DMS53 treated with DMSO at 0.1 percent for 48 hours (cell line): ENCODE data around the gene SMIM38.

Experiments
- DNase-seq: peaks from one replicate; lab custom pipeline; 2025; ENCODE audit not compliant: unreplicated experiment; lab: John Stamatoyannopoulos, UW

Gene SMIM38

DNA sequence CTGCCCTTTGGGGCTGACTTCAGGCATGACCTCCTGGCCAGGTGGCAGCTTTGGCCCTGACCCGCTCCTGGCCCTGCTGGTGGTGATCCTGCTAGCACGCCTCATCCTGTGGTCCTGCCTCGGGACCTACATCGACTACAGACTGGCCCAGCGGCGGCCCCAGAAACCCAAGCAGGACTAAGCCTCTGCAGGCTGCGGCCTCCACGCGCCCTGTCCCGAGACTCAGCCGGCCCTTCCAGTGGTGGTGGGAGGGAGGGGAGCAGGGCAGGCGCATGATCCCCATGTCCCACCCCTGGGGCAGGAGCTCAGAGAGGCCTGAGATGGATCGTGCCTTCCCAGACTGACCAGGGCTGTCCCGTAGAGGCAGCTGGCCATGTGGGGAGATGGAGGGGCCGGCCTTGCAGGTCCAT lies 2.1 kb downstream of the SMIM38 start:
- no peak for DNase-seq

GRCh38 chr11:69158301-69159149 lies 2.8 kb downstream of the SMIM38 start:
- no peak for DNase-seq

- DNase-seq = no peak
These were observed 3.6 kb downstream of the SMIM38 start for GRCh38 chr11:69159150-69159852.

DNA sequence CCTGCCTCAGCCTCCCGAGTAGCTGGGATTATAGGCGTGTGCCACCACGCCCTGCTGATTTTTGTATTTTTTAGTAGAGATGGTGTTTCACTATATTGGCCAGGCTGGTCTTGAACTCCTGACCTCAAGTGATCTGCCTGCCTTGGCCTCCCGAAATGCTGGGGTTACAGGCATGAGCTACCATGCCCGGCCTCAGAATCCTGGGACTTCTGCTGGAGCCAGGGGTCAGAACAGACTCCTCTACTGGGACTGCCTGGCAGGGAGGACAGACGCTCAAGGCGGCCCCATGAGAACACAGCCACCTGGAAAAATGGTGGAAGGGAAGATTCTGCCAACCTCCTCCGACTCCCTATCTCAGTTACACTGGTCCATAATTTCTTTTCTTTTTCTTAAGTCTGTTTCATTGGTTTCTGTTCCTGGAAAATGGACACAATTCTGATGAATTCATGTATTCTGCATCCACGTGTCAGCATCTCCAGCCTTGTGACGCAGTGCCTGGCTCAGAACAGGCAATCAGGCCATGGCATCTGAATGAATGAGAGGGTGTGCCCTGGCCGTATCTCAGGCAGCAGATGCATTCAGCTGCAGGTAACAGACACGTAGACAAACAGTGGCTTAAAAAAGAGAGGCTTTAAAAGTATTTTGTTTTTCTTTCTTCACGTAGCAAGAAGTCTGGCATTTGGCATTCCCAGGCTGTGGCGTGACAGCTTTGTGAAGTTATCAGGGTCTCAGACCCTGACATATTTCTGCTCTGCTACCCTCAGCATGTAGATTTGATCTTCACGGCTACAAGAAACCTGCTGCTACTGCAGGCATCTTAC lies 4.8 kb downstream of the SMIM38 start:
- DNase-seq = no peak

DNA sequence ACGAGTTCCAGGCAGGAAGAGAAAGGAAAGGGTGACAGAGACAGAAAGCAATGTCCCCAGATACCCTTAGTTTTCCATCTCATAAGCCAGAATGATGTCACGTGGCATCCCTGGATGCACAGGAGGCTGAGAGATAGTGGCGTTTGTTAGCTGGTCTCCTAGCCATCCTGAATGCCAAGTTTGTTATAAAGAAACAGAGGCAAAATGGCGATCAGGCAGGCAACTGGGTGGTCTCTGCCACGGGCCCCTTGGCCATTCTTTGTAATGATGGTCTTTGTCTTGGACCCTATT lies 5.3 kb downstream of the SMIM38 start:
- no peak for DNase-seq

DNA sequence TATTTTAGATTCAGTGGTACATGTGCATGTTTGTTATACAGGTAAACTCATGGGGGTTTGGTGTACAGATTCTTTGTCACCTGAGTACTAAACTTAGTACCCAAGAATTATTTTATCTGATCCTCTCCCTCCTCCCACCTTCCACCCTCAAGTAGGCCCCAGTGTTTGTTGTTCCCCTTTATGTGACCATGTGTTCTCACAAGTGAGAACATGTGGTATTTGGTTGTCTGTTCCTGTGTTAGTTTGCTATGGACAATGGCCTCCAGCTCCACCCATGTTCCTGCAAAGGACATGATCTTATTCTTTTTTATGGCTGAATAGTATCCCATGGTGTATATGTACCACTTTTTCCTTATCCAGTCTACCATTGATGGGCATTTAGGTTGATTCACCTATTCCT lies 6.8 kb downstream of the SMIM38 start:
- DNase-seq = no peak

GRCh38 chr11:69163842-69164241 lies 8.1 kb downstream of the SMIM38 start:
- no peak for DNase-seq

DNA sequence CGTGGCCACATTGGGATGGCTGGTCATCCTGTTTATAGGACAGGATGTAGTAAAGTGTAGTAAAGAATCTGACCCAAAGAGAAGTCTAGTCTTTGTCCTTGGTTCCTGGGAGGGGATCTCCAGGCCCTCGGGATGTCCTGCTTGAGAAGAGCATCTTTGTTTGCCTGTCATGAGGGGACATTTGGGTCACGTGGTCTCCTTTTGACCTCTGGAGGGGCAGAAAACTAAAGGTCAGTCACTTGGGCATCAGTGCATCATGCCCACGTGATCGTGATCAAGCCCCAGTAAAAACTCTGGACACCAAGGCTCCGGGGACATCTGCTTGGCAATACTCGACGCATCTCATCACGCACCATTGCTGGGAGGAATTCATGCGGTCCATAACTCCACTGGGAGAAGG lies 9.1 kb downstream of the SMIM38 start:
- no peak for DNase-seq

GRCh38 chr11:69165775-69166174 lies 10.0 kb downstream of the SMIM38 start:
- no peak for DNase-seq

DNA sequence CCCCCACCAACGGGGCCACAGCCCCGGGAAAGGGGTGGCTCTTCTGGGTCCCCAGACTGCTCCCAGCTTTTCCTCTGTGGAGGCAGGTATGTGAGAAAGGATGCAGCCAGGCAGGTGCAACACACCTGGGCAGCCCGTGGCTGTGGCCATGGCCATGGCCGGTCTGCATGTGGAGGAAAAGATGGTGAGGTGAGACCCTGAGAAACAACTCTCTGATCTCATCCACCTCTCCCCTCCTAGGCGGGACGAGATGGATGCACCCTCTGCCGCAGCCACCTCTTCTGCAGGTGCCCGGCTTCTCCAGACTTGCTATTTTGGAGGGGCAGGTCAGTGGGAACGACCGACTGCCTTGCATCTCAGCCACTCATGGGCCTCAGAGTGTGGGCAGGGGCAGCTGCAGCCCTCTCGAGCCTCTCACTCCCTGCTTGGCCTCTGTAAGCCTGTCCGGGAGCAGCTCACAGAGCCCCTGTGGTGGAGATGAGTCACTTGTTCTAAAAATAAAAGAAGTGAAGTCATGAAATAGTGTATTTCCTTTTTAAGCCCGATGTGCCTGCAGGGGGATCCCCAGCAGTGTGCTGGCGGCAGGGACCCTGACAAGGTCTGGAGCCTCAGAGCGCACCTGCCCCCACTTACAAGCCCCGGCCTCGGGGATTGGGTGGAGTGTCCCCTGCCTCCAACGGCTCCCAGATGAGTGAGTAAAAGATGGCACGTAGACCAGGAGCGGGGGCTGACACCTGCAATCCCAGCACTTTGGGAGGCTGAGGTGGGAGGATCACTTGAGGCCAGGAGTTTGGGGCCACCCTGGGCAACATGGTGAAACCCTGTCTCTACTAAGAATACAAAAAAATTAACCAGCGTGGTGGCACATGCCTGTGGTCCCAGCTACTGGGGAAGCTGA lies 10.7 kb downstream of the SMIM38 start:
- DNase-seq = peak; percentile 3

GRCh38 chr11:69167130-69167915 lies 11.6 kb downstream of the SMIM38 start:
- no peak for DNase-seq

- no peak for DNase-seq
These were observed 12.4 kb downstream of the SMIM38 start for GRCh38 chr11:69167916-69168691.

DNA sequence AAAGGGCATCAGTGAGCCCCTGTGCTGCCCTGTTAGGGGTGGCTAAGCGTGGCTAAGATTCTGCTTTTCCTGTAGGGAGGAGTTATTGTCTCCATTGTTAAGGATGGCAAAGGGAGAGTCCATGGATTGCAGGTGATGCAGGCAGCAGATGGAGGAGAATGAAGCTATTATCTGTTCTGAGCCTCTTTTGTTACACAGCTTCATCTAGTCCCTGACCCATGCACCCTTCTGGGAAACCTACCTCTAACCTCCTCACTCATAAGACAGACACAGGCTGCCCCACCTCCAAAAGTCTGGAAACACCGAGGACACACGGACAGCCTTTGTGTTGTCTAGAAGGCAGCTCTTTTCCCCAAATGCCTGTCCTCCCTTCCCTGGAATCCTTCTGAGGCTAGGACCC lies 13.7 kb downstream of the SMIM38 start:
- no peak for DNase-seq

DNA sequence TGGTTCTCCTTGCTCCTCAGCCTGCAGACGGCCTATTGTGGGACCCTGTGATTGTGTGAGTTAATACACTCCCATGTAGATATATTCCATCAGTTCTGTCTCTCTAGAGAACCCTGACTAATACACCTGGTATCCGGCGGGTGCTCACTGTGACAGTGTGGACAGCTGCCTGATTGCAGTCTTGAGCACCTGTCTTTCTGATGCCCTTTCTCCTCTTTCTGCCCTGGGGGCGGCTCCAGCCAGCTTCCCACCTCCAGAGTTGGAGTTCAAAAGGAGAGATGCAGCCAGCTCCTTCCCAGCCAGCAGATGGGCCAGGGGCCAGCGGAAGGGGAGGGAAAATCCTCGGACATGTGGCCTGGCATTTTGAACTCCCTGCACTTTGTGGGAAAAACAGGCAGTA lies 15.0 kb downstream of the SMIM38 start:
- no peak for DNase-seq

DNA sequence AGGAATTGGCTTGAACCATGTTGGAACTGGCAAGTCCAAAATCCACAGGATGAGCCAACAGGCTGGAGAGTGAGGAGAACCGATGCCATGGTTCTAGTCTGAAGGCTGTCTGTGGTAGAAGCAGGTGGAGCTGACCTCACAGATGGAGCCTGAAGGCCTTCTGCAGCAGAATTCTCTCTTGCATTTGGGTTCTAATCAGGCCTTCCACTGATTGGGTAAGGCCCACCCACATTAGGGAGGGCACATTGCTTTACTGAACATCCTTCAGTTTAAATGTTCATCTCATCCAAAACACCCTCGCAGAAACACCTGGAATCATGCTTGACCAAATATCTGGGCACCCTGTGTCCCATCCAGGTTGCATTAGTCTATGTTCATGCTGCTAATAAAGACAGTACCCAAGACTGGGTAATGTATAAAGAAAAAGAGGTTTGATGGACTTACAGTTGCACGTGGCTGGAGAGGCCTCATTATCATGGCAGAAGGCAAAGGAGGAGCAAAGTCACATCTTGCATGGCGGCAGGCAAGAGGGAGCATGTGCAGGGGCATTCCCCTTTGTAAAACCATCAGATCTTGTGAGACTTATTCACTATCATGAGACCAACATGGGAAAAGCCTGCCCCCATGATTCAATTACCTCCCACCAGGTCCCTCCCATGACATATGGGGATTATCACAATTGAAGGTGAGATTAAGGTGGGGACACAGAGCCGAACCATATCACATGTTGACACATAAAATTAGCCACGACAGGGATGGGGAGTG lies 15.9 kb downstream of the SMIM38 start:
- DNase-seq = no peak

DNA sequence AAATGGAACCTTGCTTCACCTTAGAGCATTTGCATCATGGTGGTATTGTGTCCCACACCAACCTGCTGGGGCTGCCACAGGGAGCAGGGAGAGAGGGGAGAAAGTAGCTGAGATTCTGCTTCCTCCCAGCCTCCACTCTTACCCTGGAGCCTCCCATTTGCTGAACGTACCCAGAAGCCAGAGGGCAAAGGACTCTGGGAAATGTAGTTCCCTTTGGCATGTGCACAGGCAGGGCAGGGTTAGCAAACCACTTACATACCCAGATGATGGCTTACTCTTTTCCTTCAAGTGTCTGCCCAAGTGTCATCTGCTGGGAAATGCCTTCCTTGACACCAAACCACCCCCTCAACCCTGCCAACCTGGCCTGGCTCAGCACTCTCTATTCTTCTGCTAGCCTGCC lies 16.9 kb downstream of the SMIM38 start:
- DNase-seq = no peak

- DNase-seq = no peak
These were observed 17.6 kb downstream of the SMIM38 start for GRCh38 chr11:69173331-69173730.

DNA sequence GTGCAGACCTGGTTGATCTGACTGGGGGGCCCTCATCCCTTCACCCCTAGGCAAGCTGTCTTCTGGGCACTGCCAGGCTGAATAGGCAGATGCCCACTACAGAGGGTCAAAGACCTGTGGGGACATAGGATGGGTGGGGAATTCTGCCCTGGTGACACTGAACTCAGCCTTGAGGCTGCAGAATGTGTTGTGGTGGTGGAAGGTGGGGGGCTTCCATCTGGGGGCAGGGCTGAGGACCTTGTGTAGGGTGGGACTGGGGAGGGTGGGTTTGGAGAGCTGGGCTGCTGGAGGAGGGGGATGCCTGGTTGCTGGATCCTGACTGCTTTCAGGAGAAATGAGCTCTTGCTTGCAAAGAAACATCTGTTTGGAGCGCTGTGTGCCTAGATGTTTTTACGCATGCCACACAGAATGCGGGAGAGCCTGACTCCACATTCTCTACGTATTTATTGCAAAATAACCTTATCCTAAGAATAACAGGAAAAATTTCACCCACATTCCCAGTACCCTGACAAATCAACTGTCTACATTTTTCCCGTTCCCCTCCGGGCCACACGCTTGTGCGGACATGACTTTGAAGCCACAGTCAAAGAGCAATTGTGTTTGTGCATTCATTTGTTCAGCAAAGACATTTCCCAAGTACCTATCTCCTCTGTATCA lies 18.3 kb downstream of the SMIM38 start:
- DNase-seq = no peak
